CD4-positive, CD25-positive, alpha-beta regulatory T cell (primary cell): ENCODE results near the gene FCGR3A. TPM values are rescaled to one million over a fixed set of nuclear protein-coding genes. Genes with fewer than 3 reads are reported as not detected.

Source experiments
- polyA plus RNA-seq, 4 donors: library from polyadenylated mRNA; unstranded; fragments of 300-500 nt; fragmentation: Illumina TruSeq; gene quantifications; one replicate each; pipeline ENCODE4 v1.2.3, GENCODE V29; 2021
- total RNA-seq: library from RNA; stranded (reverse); gene quantifications from one replicate; pipeline ENCODE4 v1.2.3, GENCODE V29; 2022

Gene FCGR3A
- total and polyA plus RNA-seq, 5 donors from 2014 or later: 0.52 to 0.83 (median 0.79) TPM; not detected in 2

Other genes starting within 250 kb of the FCGR3A start
- gene MPZ, start 239.8 kb downstream of the FCGR3A start, total RNA-seq: 2.3 TPM
- gene MPZ, start 239.8 kb downstream of the FCGR3A start, polyA plus RNA-seq: not detected
- 80.9 TPM for gene SDHC, start 235.4 kb downstream of the FCGR3A start, total RNA-seq
- gene SDHC, start 235.4 kb downstream of the FCGR3A start, polyA plus RNA-seq: 100 to 1,000 TPM; 198 to 294 (median 247) TPM
- gene CFAP126, start 181.9 kb downstream of the FCGR3A start, total RNA-seq: not detected
- gene CFAP126, start 181.9 kb downstream of the FCGR3A start, polyA plus RNA-seq: not detected
- gene FCGR2A, start 44.4 kb downstream of the FCGR3A start, total RNA-seq: not detected
- gene FCGR2A, start 44.4 kb downstream of the FCGR3A start, polyA plus RNA-seq: under 1 TPM in 2 of 4 donors, not detected in 2; 0.17 to 0.76 TPM
- not detected for gene HSPA6, start 25.3 kb downstream of the FCGR3A start, total RNA-seq
- not detected for gene HSPA6, start 25.3 kb downstream of the FCGR3A start, polyA plus RNA-seq
- not detected for gene FCGR3B, start 81.4 kb upstream of the FCGR3A start, total RNA-seq
- gene FCGR3B, start 81.4 kb upstream of the FCGR3A start, polyA plus RNA-seq: not detected
- gene FCGR2B, start 113.3 kb upstream of the FCGR3A start, total RNA-seq: 1.2 TPM
- under 1 TPM in 2 of 4 donors, not detected in 2; 0.16 to 0.53 TPM for gene FCGR2B, start 113.3 kb upstream of the FCGR3A start, polyA plus RNA-seq
- not detected for gene FCRLA, start 157.4 kb upstream of the FCGR3A start, total RNA-seq
- 1 to 10 TPM in 1 of 4 donors, under 1 TPM in 2, not detected in 1; 0.51 to 2.1 (median 0.51) TPM for gene FCRLA, start 157.4 kb upstream of the FCGR3A start, polyA plus RNA-seq
- not detected for gene FCRLB, start 171.7 kb upstream of the FCGR3A start, total RNA-seq
- gene FCRLB, start 171.7 kb upstream of the FCGR3A start, polyA plus RNA-seq: under 1 TPM; 0.25 to 0.63 (median 0.51) TPM
- gene DUSP12, start 200.0 kb upstream of the FCGR3A start, total RNA-seq: 15.2 TPM
- gene DUSP12, start 200.0 kb upstream of the FCGR3A start, polyA plus RNA-seq: 10 to 100 TPM; 53.9 to 69.9 (median 60.9) TPM
- 17.8 TPM for gene ATF6, start 216.5 kb upstream of the FCGR3A start, total RNA-seq
- 10 to 100 TPM; 13.5 to 16.5 (median 14.9) TPM for gene ATF6, start 216.5 kb upstream of the FCGR3A start, polyA plus RNA-seq